ENCODE measurements around the gene TRAPPC14. TPM values are rescaled to one million over a fixed set of nuclear protein-coding genes. Genes with fewer than 3 reads are reported as not detected.
A peak's percentile ranks its signal among the peaks of the same experiment; 100 is the strongest.

TRAPPC14 gene
- total and polyA plus RNA-seq, 2 of the 13 experiments (the other 11 are each of a cell fraction or from before 2014, with no cell fraction given), result 4.7 to 9.6 TPM

DNA sequence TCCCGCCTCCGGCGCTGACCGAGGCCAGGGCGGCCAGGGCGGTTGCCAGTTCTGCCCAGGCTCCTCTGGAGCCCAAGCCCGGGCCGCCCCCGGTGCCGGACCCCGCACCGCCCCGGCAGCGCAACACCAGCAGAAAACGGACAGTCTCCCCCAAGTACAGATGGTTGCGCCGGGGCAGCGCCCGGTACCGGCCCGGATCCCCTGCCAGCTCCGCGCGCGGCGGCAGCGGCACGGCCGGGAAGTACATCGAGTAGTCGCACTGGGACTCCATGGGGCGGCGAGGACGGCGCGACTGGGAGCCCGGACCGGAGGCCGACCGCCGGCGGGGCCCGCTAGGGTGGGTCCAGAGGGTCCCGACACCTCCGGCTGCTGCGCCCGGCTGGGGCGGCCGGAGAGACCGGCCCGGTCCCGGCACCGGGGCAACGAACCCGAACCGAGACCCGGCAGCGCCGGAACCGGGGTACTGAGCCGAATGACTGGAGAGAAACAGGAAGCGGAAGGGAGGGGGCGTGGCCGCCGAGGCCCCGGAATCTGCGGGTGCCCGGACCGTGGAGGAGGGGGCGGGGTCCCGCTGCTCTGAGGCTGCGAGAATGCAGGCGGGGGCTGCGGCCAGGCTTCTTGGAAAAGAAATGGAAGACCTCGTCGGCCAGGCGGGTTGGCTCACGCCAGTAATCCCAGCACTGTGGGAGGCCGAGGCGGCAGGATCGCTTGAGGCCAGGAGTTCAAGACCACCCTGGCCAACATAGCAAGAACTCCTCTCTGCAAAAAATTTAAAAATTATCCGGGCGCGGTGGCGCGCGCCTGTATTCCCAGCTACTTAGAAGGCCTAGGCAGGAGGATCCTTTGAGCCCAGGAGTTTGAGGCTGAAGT lies at the start of gene TRAPPC14 (continued):
- TF ChIP-seq, protein P1, sequence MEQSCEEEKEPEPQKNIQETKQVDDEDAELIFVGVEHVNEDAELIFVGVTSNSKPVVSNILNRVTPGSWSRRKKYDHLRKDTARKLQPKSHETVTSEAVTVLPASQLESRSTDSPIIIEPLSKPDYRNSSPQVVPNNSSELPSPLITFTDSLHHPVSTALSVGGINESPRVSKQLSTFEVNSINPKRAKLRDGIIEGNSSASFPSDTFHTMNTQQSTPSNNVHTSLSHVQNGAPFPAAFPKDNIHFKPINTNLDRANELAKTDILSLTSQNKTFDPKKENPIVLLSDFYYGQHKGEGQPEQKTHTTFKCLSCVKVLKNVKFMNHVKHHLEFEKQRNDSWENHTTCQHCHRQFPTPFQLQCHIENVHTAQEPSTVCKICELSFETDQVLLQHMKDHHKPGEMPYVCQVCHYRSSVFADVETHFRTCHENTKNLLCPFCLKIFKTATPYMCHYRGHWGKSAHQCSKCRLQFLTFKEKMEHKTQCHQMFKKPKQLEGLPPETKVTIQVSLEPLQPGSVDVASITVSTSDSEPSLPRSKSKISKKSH (CRISPR knock-in tag; IDR thresholded peaks at IDR 0.05; ENCODE audit: borderline replicate concordance), result no peak
- TF ChIP-seq RXRA (CRISPR knock-in tag; IDR thresholded peaks at IDR 0.05) (peak; percentile 19; the same call in 1 of the 2 replicates), MEIS2 (CRISPR knock-in tag; IDR thresholded peaks at IDR 0.05) (no peak), KDM2A (CRISPR knock-in tag; IDR thresholded peaks at IDR 0.05; ENCODE audit: borderline replicate concordance, low read depth) (peak; percentile 94), ZNF557 (CRISPR knock-in tag; IDR thresholded peaks at IDR 0.05) (no peak), FOXK2 (IDR thresholded peaks at IDR 0.05) (no peak), SSRP1 (CRISPR knock-in tag; IDR thresholded peaks at IDR 0.05) (no peak)
- TF ChIP-seq, protein P2, sequence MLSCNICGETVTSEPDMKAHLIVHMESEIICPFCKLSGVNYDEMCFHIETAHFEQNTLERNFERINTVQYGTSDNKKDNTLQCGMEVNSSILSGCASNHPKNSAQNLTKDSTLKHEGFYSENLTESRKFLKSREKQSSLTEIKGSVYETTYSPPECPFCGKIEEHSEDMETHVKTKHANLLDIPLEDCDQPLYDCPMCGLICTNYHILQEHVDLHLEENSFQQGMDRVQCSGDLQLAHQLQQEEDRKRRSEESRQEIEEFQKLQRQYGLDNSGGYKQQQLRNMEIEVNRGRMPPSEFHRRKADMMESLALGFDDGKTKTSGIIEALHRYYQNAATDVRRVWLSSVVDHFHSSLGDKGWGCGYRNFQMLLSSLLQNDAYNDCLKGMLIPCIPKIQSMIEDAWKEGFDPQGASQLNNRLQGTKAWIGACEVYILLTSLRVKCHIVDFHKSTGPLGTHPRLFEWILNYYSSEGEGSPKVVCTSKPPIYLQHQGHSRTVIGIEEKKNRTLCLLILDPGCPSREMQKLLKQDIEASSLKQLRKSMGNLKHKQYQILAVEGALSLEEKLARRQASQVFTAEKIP (CRISPR knock-in tag; IDR thresholded peaks at IDR 0.05; ENCODE audit: borderline replicate concordance), result no peak
- TF ChIP-seq, protein P3, sequence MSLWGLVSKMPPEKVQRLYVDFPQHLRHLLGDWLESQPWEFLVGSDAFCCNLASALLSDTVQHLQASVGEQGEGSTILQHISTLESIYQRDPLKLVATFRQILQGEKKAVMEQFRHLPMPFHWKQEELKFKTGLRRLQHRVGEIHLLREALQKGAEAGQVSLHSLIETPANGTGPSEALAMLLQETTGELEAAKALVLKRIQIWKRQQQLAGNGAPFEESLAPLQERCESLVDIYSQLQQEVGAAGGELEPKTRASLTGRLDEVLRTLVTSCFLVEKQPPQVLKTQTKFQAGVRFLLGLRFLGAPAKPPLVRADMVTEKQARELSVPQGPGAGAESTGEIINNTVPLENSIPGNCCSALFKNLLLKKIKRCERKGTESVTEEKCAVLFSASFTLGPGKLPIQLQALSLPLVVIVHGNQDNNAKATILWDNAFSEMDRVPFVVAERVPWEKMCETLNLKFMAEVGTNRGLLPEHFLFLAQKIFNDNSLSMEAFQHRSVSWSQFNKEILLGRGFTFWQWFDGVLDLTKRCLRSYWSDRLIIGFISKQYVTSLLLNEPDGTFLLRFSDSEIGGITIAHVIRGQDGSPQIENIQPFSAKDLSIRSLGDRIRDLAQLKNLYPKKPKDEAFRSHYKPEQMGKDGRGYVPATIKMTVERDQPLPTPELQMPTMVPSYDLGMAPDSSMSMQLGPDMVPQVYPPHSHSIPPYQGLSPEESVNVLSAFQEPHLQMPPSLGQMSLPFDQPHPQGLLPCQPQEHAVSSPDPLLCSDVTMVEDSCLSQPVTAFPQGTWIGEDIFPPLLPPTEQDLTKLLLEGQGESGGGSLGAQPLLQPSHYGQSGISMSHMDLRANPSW (CRISPR knock-in tag; IDR thresholded peaks at IDR 0.05; ENCODE audit: borderline replicate concordance), result no peak; the same call in 1 of the 2 replicates
- TF ChIP-seq, protein P4, sequence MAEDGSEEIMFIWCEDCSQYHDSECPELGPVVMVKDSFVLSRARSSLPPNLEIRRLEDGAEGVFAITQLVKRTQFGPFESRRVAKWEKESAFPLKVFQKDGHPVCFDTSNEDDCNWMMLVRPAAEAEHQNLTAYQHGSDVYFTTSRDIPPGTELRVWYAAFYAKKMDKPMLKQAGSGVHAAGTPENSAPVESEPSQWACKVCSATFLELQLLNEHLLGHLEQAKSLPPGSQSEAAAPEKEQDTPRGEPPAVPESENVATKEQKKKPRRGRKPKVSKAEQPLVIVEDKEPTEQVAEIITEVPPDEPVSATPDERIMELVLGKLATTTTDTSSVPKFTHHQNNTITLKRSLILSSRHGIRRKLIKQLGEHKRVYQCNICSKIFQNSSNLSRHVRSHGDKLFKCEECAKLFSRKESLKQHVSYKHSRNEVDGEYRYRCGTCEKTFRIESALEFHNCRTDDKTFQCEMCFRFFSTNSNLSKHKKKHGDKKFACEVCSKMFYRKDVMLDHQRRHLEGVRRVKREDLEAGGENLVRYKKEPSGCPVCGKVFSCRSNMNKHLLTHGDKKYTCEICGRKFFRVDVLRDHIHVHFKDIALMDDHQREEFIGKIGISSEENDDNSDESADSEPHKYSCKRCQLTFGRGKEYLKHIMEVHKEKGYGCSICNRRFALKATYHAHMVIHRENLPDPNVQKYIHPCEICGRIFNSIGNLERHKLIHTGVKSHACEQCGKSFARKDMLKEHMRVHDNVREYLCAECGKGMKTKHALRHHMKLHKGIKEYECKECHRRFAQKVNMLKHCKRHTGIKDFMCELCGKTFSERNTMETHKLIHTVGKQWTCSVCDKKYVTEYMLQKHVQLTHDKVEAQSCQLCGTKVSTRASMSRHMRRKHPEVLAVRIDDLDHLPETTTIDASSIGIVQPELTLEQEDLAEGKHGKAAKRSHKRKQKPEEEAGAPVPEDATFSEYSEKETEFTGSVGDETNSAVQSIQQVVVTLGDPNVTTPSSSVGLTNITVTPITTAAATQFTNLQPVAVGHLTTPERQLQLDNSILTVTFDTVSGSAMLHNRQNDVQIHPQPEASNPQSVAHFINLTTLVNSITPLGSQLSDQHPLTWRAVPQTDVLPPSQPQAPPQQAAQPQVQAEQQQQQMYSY (CRISPR knock-in tag; IDR thresholded peaks at IDR 0.05), result no peak; the same call in 1 of the 2 replicates
- TF ChIP-seq, protein P5, sequence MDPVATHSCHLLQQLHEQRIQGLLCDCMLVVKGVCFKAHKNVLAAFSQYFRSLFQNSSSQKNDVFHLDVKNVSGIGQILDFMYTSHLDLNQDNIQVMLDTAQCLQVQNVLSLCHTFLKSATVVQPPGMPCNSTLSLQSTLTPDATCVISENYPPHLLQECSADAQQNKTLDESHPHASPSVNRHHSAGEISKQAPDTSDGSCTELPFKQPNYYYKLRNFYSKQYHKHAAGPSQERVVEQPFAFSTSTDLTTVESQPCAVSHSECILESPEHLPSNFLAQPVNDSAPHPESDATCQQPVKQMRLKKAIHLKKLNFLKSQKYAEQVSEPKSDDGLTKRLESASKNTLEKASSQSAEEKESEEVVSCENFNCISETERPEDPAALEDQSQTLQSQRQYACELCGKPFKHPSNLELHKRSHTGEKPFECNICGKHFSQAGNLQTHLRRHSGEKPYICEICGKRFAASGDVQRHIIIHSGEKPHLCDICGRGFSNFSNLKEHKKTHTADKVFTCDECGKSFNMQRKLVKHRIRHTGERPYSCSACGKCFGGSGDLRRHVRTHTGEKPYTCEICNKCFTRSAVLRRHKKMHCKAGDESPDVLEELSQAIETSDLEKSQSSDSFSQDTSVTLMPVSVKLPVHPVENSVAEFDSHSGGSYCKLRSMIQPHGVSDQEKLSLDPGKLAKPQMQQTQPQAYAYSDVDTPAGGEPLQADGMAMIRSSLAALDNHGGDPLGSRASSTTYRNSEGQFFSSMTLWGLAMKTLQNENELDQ (CRISPR knock-in tag; IDR thresholded peaks at IDR 0.05; ENCODE audit: borderline replicate concordance), result no peak
- TF ChIP-seq, protein P6, sequence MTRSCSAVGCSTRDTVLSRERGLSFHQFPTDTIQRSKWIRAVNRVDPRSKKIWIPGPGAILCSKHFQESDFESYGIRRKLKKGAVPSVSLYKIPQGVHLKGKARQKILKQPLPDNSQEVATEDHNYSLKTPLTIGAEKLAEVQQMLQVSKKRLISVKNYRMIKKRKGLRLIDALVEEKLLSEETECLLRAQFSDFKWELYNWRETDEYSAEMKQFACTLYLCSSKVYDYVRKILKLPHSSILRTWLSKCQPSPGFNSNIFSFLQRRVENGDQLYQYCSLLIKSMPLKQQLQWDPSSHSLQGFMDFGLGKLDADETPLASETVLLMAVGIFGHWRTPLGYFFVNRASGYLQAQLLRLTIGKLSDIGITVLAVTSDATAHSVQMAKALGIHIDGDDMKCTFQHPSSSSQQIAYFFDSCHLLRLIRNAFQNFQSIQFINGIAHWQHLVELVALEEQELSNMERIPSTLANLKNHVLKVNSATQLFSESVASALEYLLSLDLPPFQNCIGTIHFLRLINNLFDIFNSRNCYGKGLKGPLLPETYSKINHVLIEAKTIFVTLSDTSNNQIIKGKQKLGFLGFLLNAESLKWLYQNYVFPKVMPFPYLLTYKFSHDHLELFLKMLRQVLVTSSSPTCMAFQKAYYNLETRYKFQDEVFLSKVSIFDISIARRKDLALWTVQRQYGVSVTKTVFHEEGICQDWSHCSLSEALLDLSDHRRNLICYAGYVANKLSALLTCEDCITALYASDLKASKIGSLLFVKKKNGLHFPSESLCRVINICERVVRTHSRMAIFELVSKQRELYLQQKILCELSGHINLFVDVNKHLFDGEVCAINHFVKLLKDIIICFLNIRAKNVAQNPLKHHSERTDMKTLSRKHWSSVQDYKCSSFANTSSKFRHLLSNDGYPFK (CRISPR knock-in tag; IDR thresholded peaks at IDR 0.05; ENCODE audit: borderline replicate concordance), result no peak; the same call in 1 of the 2 replicates

All from HepG2 (cell line).